ENCODE results near the gene PCDH15.
"Not testable (repeated sequence)": the region's sequence is repeated elsewhere in the genome, so short reads cannot be mapped to it uniquely, and the experiment has no call there.

Gene PCDH15

GRCh38 chr10:53952698-53953630 lies 848.1 kb downstream of the PCDH15 start:
- no peak for DNase-seq

DNA sequence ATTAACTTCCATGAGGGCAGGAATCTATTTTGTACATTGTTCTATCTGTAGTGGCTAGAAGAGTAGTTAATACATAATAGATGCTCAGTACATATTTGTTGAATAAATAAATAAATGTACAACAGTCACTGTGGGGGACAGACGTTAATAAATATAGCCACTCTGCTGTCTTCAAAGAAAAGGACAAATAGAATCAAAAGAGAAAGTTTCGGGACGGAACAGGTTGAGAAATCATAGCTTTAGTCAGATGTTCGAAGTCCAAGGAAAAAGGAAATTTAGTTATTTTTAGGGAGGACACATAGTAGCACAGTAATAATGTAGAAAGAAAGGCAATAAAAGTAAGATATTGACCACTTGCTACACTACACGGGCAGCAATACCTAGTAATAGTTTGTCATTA lies 861.4 kb downstream of the PCDH15 start:
- DNase-seq: no peak

- DNase-seq: no peak
Observed at GRCh38 chr10:53930648-53931047, 870.4 kb downstream of the PCDH15 start.

GRCh38 chr10:53924051-53924700 lies 876.9 kb downstream of the PCDH15 start:
- DNase-seq: not testable (repeated sequence)

- DNase-seq: no peak
Observed at GRCh38 chr10:53918755-53919154, 882.3 kb downstream of the PCDH15 start.

DNA sequence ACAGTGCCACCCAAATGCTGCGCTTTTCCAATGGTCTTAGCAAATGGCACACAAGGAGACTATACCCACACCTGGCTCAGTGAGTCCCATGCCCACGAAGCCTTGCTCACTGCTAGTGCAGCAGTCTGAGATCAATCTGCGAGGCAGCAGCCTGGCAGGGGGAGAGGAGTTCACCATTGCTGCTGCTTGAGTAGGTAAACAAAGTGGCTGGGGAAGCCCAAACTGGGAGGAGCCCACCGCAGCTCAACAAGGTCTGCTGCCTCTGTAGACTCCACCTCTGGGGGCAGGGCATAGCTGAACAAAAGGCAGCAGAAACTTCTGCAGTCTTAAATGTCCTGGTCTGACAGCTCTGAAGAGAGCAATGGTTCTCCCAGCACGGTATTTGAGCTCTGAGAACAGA lies 891.2 kb downstream of the PCDH15 start:
- no peak for DNase-seq

- DNase-seq: no peak
Observed at GRCh38 chr10:53904506-53905241, 896.4 kb downstream of the PCDH15 start.

GRCh38 chr10:53903756-53904155 lies 897.3 kb downstream of the PCDH15 start:
- DNase-seq: no peak

- no peak for DNase-seq
Observed at GRCh38 chr10:53899463-53900160, 901.4 kb downstream of the PCDH15 start.

DNA sequence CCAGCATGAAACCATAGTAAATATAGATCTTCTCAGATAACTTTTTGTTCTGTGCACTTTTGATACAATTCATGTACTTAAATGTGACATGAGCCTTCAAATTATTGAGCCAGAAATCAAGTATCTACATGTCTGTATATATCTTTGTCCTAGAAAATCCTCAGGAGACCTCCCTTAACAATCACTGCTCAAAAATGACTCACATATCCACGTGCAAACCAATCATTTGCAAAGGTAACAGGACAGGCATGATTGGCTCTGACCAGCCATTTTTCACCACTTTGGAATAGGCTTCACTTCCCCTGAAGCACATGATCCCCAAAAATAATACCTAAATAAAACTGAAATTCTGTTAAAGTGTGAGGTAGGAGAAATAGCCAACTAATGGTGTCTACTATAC lies 902.5 kb downstream of the PCDH15 start:
- no peak for DNase-seq

GRCh38 chr10:53894145-53894544 lies 906.9 kb downstream of the PCDH15 start:
- no peak for DNase-seq

- DNase-seq: no peak
Observed at GRCh38 chr10:53893061-53893460, 908.0 kb downstream of the PCDH15 start.

DNA sequence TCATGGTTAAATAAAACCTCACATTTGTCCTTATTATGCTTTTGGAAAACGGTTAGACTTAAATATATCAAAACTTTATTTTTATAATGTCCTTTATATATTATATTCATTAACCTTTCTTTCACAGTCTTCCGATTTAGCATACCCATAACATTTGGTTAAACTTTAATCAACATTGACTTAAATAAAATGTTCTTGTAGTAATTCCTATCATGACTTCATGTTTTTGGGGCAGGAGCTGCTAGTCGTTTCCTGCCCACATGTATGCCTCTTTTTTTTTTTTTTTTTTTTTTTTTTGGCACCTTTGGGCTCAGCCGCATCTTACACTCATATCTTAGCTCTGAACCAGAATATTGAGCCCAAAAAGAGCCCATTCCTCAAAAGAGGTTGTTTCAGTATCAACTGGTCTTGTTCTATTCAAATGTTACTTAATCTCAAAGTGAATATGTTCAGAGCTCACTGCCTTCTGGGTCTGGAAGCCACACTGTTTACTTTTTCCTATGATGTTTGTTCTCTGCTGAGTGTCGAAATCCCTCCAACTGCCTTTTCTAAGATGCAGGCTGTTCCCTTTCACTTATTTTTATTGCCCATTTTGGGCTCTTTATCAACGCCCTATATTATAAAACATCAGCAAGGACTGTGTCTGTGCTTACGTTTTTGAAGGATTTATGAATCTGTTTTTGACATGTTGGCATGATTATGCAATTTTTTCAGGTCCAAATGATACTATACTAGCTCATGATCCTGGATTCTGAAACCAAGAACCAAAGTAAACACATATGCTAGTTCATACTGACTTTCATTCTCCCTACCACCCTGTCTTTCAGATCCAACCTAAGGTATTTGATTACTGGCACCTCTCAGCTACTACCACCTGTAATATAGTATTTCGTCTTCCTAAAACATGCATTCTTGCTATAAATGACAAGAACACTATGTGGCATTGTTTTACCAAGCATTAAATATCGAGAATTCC lies 914.4 kb downstream of the PCDH15 start:
- no peak for DNase-seq

DNA sequence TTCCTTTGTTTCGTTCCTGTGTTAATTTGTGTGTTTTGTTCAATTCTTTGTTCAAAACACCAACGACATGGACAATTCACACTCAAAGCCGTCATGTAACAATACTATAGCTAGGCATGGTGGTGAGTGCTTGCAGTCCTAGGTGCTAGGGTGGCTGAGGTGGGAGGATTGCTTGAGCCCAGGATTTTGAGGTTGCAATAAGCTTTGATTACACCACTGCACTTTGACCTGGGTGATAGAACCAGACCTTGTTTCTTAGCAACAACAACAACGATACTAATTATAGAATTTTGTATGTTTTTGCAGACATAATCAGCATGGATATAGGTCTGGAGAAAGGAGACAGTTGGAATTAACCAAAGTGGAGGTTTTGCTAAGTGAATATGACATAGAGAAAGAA lies 936.2 kb downstream of the PCDH15 start:
- no peak for DNase-seq

DNA sequence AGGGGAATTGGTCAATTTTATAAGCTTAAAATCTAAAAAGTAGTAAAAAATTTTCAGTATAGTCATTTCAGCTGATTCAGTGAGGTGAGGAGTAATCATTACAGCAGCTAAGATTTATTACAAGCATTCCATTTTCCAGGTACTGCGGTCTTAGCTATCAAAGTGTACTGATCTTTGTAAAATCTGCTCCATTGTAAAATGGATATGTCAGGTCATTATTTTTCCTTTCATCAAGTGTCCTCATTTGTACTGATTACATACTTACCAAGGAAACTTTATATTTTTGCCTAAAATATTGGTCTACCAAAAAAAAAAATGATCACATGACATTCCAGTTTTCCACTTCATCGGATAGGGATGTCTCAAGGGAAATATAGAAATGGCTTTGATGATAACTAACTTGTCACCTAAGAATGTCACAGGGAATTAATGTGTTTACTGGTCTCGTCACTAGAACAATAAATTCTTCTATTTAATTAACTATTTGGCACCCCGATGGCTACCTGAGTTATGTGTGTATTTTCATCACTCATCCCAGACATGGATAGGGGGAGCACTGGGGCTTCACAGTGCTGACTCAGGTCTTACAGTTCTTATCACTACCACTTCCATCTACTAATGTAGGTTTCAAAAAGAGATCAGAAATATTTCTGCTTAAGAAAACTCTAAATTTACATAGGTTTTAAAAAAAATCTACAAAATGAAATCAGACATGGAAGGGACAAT lies 948.4 kb downstream of the PCDH15 start:
- no peak for DNase-seq

DNA sequence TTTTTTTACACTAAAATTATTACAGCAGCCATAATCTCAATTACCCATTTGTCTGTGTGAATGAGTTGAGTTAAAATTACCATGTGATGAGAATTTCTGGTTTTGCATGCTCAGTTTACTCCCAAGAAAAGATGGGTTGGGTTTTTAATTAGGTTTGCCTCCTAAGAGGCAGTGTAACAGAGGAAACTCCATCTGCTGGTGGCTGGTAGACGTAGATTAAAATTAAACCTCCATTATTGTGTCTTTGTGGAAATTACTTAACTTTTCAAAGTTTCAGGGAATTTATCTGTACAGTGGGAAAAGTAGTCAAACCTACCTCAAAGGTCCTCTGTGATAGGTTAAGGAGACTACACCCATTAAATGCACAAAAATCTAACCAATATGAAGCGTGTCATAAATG lies 954.2 kb downstream of the PCDH15 start:
- DNase-seq: no peak

DNA sequence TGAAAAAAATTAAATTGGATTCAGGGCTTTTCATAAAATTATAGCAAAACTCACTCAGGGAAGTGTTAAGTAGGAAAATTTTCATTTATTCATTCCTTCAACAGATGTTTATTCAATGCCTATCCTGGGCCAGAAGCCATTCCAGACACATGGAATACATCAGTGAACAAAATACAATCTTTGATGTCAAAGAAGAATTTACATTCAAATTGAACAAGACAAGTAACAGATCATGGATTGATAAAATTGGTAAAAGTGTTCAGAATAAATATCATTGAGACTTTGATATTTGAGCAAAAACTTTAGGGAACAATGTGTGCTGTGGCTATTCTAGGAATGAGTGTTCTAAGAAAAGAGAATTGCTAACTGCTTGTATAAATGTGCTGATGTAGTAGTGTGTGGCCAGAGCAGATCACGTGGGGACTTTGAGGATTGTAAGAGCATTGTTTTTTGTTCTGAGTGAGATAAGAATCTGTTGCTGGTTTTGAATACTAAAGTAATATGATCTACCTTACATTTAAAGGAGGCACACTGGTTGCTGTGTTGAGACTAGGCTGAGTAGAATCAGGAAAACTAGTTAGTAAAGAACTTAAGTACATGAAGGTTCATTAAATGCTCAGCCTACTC lies 957.2 kb downstream of the PCDH15 start:
- DNase-seq: no peak

DNA sequence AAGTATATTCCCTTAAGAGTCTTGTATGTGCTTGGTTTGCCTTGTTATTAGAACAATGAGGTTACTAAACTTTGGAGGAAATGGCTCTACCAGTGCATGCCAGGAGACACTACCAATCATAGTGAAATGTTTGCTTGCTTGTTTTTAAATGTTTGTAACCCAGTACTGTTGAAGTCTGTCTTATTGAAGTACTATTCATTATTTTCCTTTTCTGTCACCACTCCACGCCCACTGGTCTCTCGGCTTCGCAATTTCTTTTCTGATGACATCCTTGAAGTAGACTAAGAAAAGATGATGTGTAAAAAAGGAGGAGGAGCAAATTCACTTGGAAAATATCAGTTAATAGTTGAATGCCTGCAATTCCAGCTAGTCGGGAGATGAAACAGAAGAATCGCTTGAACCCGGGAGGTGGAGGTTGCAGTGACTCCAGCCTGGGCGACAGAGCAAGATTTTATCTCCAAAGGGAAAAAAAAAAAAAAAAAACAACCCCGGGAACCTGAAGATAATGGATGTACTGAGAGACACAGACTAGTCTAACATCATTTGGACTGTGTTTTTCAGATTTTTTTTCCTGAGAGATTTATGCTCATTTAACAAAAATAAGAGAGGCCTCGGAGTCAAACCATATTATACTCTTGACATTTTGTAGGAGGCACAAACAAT lies 959.4 kb downstream of the PCDH15 start:
- DNase-seq: no peak

DNA sequence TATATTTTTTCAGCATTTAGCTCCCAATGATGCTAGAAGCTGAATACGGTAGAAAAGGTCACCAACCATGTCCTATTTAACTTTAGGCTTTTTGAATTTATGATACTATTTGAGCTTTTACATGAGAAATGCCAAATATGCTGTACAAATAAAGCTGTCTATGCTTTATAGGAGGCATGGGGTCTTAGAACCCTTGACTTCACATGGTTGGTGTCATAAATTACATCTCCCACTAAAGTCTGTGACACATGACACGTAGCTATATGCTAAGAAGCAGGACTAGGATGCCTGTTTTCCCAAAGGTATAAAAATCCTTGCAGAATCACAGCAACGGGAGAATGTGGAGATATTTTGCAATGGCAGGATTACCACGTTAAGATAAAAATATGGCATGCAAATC lies 960.4 kb downstream of the PCDH15 start:
- DNase-seq: no peak

- no peak for DNase-seq
Observed at GRCh38 chr10:53839440-53840039, 961.5 kb downstream of the PCDH15 start.

Measured in NCI-H226 (cell line).